Fibroblast of villous mesenchyme (primary cell): Measurements from ENCODE around the gene IFFO2. TPM values are rescaled to one million over a fixed set of nuclear protein-coding genes. Genes with fewer than 3 reads are reported as not detected.

ENCODE experiments used
- DNase-seq: peaks from one replicate; pipeline ENCODE4 v3.0.0-alpha.2; 2010; ENCODE audit warnings: low read depth
- H3K4me3 ChIP-seq: 2 replicates; pipeline ENCODE4 v1.5.1; 2011; ENCODE audit warnings: low read depth, mild to moderate bottlenecking, low read length
- total RNA-seq: library from RNA; depleted of rRNA; stranded (reverse); fragments of >200 nt; gene quantifications from 2 replicates; pipeline ENCODE4 v1.2.3, GENCODE V29; 2012
- TF ChIP-seq, protein P1 (sequence below): IDR thresholded peaks from 2 replicates; pipeline ENCODE4 v1.5.1; 2012; ENCODE audit warnings: low read depth, mild to moderate bottlenecking, low read length; ENCODE audit not compliant: insufficient read depth

IFFO2 gene
- total RNA-seq, 1 donor: 11.2 TPM

DNA sequence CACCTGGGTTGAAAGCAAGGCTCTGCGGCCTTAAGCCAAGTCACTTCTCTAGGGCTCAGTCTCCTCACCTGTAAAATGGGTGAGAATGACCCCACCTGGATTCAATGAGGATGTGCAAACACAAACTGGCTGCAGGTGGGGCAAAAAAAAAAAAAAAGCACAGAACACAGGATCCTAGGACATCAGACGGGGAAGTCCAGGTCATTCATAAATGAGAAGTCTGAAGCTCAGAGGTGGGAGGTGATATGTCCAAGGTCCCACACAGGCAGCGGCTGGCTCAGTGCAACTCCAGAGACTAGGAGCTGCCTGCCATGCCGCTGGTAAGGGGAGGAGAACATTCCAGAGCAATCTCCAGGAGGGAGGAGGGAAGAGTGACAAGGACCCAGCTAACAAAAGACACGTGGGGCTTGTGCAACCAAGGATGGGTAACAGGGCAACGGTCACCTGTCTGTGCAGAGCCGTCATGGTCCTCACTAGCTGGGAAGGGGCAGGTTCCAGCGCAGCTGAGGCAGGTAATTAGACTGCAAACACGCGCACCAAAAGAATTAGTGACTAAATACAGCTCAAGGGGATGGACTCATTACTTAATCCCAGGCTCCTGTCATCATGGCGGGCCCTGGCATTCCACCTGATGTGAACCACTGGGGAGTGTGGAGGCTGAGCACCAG lies 19.5 kb downstream of the IFFO2 start:
- no peak for DNase-seq
- TF ChIP-seq, protein P1, sequence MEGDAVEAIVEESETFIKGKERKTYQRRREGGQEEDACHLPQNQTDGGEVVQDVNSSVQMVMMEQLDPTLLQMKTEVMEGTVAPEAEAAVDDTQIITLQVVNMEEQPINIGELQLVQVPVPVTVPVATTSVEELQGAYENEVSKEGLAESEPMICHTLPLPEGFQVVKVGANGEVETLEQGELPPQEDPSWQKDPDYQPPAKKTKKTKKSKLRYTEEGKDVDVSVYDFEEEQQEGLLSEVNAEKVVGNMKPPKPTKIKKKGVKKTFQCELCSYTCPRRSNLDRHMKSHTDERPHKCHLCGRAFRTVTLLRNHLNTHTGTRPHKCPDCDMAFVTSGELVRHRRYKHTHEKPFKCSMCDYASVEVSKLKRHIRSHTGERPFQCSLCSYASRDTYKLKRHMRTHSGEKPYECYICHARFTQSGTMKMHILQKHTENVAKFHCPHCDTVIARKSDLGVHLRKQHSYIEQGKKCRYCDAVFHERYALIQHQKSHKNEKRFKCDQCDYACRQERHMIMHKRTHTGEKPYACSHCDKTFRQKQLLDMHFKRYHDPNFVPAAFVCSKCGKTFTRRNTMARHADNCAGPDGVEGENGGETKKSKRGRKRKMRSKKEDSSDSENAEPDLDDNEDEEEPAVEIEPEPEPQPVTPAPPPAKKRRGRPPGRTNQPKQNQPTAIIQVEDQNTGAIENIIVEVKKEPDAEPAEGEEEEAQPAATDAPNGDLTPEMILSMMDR: no peak
- H3K4me3 ChIP-seq: no peak overlapping the region

DNA sequence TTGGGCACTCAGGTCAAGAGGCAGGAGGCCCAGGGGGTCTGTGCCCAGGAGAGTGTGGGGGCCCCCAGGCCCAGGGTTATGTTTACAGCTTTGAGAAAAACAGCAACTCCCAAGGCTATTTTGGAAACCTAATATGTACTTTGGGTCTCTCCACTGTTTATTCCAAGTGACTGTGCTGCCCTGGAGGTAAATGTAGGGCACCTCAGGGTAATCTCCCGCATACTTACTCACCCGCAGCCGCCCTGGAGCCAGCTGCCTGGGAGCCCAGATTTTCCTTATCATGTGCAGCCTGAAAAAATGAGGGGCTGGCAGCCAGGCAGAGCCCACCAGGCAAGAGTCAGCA lies 20.0 kb downstream of the IFFO2 start:
- no peak for DNase-seq
- no peak overlapping the region for H3K4me3 ChIP-seq
- TF ChIP-seq, protein P1: no peak

DNA sequence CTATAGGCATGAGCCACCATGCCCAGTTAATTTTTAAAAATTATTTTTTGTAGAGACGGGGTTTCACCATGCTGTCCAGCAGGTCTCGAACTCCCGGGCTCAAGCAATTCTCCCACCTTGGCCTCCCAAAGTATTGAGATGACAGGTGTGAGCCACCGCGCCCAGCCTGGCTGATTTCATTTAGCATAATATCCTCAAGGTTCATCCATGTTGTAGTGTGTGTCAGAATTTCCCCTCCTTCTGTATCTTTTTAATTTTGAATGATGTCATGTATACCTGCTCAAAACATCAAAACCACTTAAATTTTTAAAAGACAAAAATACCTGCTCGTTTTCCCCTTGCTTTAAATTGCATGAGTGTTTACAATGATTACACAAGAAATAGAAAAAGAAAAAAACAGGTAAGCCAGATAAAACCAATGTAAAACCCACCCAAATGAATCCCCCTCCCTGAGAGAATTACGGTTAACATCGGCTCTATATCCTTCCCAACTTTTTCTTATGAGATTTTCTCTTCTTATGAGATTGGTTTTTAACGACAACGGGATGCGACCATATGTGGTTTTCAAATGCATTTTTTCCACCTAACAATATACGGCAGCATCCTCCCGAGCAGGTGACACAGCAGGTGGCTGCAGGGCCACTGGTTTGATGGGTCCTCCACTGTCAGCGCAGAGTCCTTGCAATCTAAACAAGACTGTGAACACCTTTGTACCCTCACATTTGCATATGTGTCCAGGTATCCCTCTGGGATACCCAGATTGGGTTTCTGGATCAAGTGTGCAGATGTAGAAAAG lies 22.1 kb downstream of the IFFO2 start:
- no peak overlapping the region for H3K4me3 ChIP-seq
- TF ChIP-seq, protein P1: no peak
- no peak for DNase-seq

DNA sequence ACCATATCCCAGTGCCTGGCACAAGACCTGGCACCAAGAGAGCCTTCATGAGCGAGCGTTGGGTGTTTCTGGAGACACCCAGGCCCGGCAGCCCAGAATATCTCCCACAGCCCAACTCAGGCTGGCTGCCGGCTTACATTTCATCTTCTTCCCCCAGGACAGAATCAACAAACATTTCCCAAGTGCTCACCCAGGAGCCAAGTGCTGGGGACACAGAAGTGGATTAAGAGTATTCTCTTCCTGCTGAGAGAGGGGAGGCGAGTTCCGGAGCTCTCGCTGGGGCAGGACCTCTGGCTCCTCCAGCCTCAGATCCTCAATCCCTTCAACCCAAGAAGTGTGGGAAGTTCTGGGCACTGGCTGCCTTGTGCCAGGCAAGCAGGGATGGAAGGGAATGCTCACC lies 23.6 kb downstream of the IFFO2 start:
- TF ChIP-seq, protein P1: no peak
- H3K4me3 ChIP-seq: no peak overlapping the region
- DNase-seq: no peak

DNA sequence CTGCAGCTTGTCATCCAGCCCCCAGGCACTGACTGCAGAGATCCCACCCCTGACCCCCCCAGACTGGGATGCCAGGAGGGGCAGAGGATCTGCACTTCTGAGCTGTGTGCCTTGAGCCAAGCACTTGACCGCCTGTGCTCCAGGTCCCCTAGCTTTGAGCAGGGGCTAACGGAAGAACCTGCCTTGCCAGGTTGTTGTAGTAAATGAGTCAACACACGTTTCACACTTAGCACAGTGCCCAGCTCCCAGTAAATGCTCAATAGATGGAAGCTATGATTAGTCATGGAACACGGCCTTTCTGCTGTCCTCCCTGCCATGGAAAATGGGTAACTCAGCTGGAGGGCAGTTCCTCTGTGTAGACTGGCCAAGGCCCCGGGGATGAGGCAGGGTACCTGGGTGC lies 24.1 kb downstream of the IFFO2 start:
- no peak for DNase-seq
- TF ChIP-seq, protein P1: no peak
- no peak overlapping the region for H3K4me3 ChIP-seq

DNA sequence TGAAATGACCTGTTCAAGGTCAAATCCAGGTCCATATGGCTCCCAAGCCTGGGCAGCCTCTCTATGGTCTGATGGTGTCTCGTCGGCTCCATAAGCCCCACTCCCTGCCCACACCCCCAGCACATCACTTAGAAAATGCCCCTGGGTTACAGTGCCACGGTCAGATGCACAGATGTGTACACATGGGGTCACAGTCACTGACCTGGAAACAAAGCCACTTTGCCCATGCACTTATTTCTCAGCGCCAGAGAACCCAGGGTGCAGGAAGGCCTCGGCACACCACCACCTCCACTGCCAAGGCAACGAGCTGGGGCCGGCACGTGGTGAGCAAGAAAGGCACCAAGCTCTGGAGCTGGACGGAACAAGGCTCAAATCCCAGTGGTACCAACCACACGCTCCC lies 24.7 kb downstream of the IFFO2 start:
- TF ChIP-seq, protein P1: no peak
- DNase-seq: no peak
- no peak overlapping the region for H3K4me3 ChIP-seq
